Liver (tissue), 9 donors: ENCODE results near the gene APBA2. TPM values are rescaled to one million over a fixed set of nuclear protein-coding genes. Genes with fewer than 3 reads are reported as not detected.

ENCODE experiments used
- DNase-seq: peaks from one replicate; pipeline ENCODE4 v3.0.0-alpha.2; 2017; ENCODE audit warnings: low spot score
- H3K27ac ChIP-seq, 2 donors: one replicate each; pipeline ENCODE4 v1.7.0; 2013; ENCODE audit warnings: inconsistent platforms in 2 of 2, low read length in 2 of 2, control low read depth in 1 of 2, low read depth in 1 of 2, mild to moderate bottlenecking in 1 of 2
- H3K27me3 ChIP-seq, 4 donors: one replicate each; pipeline versions ENCODE4 v1.6.1 to v1.7.0; 2013; ENCODE audit warnings: low read length in 3 of 4, inconsistent platforms in 1 of 4, mild to moderate bottlenecking in 1 of 4, moderate library complexity in 1 of 4; ENCODE audit not compliant: control insufficient read depth in 4 of 4, insufficient read depth in 4 of 4
- H3K36me3 ChIP-seq, 4 donors: one replicate each; pipeline versions ENCODE4 v1.6.1 to v1.7.0; 2013; ENCODE audit warnings: low read length in 3 of 4, mild to moderate bottlenecking in 3 of 4, low read depth in 1 of 4, moderate library complexity in 1 of 4; ENCODE audit not compliant: control insufficient read depth in 4 of 4, insufficient read depth in 3 of 4
- H3K4me1 ChIP-seq, 4 donors: one replicate each; pipeline versions ENCODE4 v1.6.1 to v1.7.0; 2013; ENCODE audit warnings: low read length in 3 of 4, mild to moderate bottlenecking in 3 of 4, moderate library complexity in 1 of 4; ENCODE audit not compliant: control insufficient read depth in 4 of 4, insufficient read depth in 4 of 4
- H3K4me3 ChIP-seq, 3 donors: one replicate each; pipeline versions ENCODE4 v1.6.1 to v1.7.0; 2013; ENCODE audit warnings: low read length in 3 of 3, control low read depth in 1 of 3, low read depth in 1 of 3, mild to moderate bottlenecking in 1 of 3
- H3K9ac ChIP-seq, 2 donors: one replicate each; pipeline ENCODE4 v1.7.0; 2013; ENCODE audit warnings: low read length in 2 of 2, mild to moderate bottlenecking in 2 of 2, moderate library complexity in 2 of 2, control low read depth in 1 of 2, low read depth in 1 of 2
- H3K9me3 ChIP-seq, 4 donors: one replicate each; pipeline versions ENCODE4 v1.6.1 to v1.7.0; 2013; ENCODE audit warnings: low read length in 3 of 4; ENCODE audit not compliant: control insufficient read depth in 4 of 4
- ATF3 ChIP-seq: IDR thresholded peaks from 2 replicates; pipeline ENCODE4 v1.6.1; 2016; ENCODE audit warnings: antibody characterized with exemption
- CTCF ChIP-seq: fragments of 150-350 bp; IDR thresholded peaks from 2 replicates; pipeline ENCODE4 v1.5.1; 2017; ENCODE audit warnings: improper control_type of control experiment, low read depth, low read length; ENCODE audit not compliant: missing input control
- FOXA1 ChIP-seq: IDR thresholded peaks from 2 replicates; pipeline ENCODE4 v1.6.1; 2016; ENCODE audit warnings: antibody characterized with exemption
- GABPA ChIP-seq, 2 donors: IDR thresholded peaks in 1 of 2; conservative IDR thresholded peaks in 1 of 2; 2 replicates each; pipeline ENCODE4 v1.6.1; 2016; ENCODE audit warnings: antibody characterized with exemption in 2 of 2, mild to moderate bottlenecking in 1 of 2, moderate library complexity in 1 of 2
- HNF4A ChIP-seq, 2 donors: conservative IDR thresholded peaks; 2 replicates each; pipeline ENCODE4 v1.6.1; 2016; ENCODE audit warnings: antibody characterized with exemption in 2 of 2, mild to moderate bottlenecking in 2 of 2
- HNF4G ChIP-seq: IDR thresholded peaks from 2 replicates; pipeline ENCODE4 v1.6.1; 2016; ENCODE audit warnings: antibody characterized with exemption
- JUND ChIP-seq, 2 donors: IDR thresholded peaks; 2 replicates each; pipeline ENCODE4 v1.6.1; 2016; ENCODE audit warnings: antibody characterized with exemption in 2 of 2
- MAX ChIP-seq: IDR thresholded peaks from 2 replicates; pipeline ENCODE4 v1.6.1; 2016; ENCODE audit warnings: antibody characterized with exemption
- NR2F2 ChIP-seq: IDR thresholded peaks from 2 replicates; pipeline ENCODE4 v1.6.1; 2016; ENCODE audit warnings: antibody characterized with exemption
- RAD21 ChIP-seq, 2 donors: IDR thresholded peaks; 2 replicates each; pipeline ENCODE4 v1.6.1; 2016; ENCODE audit warnings: antibody characterized with exemption in 2 of 2, mild to moderate bottlenecking in 2 of 2
- SP1 ChIP-seq: IDR thresholded peaks from 2 replicates; pipeline ENCODE4 v1.6.1; 2018; ENCODE audit warnings: antibody characterized with exemption, mild to moderate bottlenecking
- YY1 ChIP-seq: IDR thresholded peaks from 2 replicates; pipeline ENCODE4 v1.6.1; 2016; ENCODE audit warnings: antibody characterized with exemption, mild to moderate bottlenecking
- ZBTB33 ChIP-seq: IDR thresholded peaks from 2 replicates; pipeline ENCODE4 v1.6.1; 2016; ENCODE audit warnings: antibody characterized with exemption
- WGBS: extraction: QIAGEN DNeasy Blood & Tissue Kit; methylation state at CpG from one replicate; pipeline ENCODE4 v1.1.7; 2013; 5-methylcytosine and 5-hydroxymethylcytosine counted together
- polyA plus RNA-seq, 2 donors: library from polyadenylated mRNA; stranded (reverse) in 1 of 2; unstranded in 1 of 2; fragments of 200-250 nt in 1 of 2; fragments of >200 nt in 1 of 2; fragmentation: Nextera tagmentation in 1 of 2; extraction: Ambion mirVana in 1 of 2; gene quantifications; one replicate each; pipeline versions ENCODE4 v1.2.1 to v1.2.3, GENCODE V29; 2013 to 2015
- total RNA-seq, 2 donors: library from RNA; depleted of rRNA; stranded (reverse); fragments of >200 nt; gene quantifications; one replicate each; pipeline ENCODE4 v1.2.3, GENCODE V29; 2014
- donor health status: healthy.
- donor health status: healthy.
- donor health status: healthy.
- donor health status: healthy.
- donor health status: healthy.

Gene APBA2
- total and polyA plus RNA-seq, 4 donors = 0.38 to 2.9 (median 1.7) TPM

GRCh38 chr15:29139072-29139471 lies 253.3 kb downstream of the APBA2 start:
- no peaks in the 10 kb centered on the region for H3K36me3 ChIP-seq
- peaks cover 0 to 6% (median 2%) of the 10 kb centered on the region in 4 donors for H3K27me3 ChIP-seq
- no peak overlapping the region for H3K9ac ChIP-seq
- TF ChIP-seq FOXA1 = no peak
- TF ChIP-seq HNF4A (conservative IDR thresholded peaks at IDR 0.05) = no peak
- no peak for TF ChIP-seq MAX
- TF ChIP-seq JUND (IDR thresholded peaks at IDR 0.05) = no peak
- TF ChIP-seq GABPA (IDR thresholded peaks at IDR 0.05 in 1 of 2, conservative IDR thresholded peaks at IDR 0.05 in 1 of 2) = no peak
- no peak for TF ChIP-seq NR2F2
- TF ChIP-seq ZBTB33 = no peak
- TF ChIP-seq SP1 = no peak
- TF ChIP-seq HNF4G = no peak
- no peak for TF ChIP-seq YY1
- H3K27ac ChIP-seq = no peak overlapping the region
- 88% methylated on average over 19 of the region's 19 CpGs for WGBS
- no peak for DNase-seq
- H3K4me3 ChIP-seq = no peak overlapping the region
- H3K4me1 ChIP-seq = peaks cover 0 to 10% (median 4%) of the 10 kb centered on the region in 4 donors
- no peaks in the 10 kb centered on the region for H3K9me3 ChIP-seq

GRCh38 chr15:29139540-29140459 lies 254.0 kb downstream of the APBA2 start:
- no peak overlapping the region for H3K9ac ChIP-seq
- no peak overlapping the region for H3K4me3 ChIP-seq
- no peak for TF ChIP-seq ATF3
- TF ChIP-seq RAD21 (IDR thresholded peaks at IDR 0.05) = peak; percentile 72 to 78
- peak; percentile 68 for TF ChIP-seq CTCF
- peaks cover 0 to 6% (median 2%) of the 10 kb centered on the region in 4 donors for H3K27me3 ChIP-seq
- H3K4me1 ChIP-seq = peaks cover 0 to 10% (median 4%) of the 10 kb centered on the region in 4 donors
- H3K27ac ChIP-seq = no peak overlapping the region
- no peaks in the 10 kb centered on the region for H3K36me3 ChIP-seq
- DNase-seq = peak; percentile 62
- H3K9me3 ChIP-seq = no peaks in the 10 kb centered on the region
- 13% methylated on average over 31 of the region's 31 CpGs for WGBS
